WERI-Rb-1 (cell line): Measurements from ENCODE around the gene DUSP12.

Experiments used
- DNase-seq: peaks from one replicate; pipeline ENCODE4 v3.0.0-alpha.2; 2020
- H3K27ac ChIP-seq: fragments of 250-450 bp; sonication (Bioruptor Pico); 2 replicates; pipeline ENCODE4 v1.5.1; 2020; ENCODE audit warnings: mild to moderate bottlenecking, moderate library complexity
- H3K27me3 ChIP-seq: fragments of 250-450 bp; sonication (Bioruptor Pico); 2 replicates; pipeline ENCODE4 v1.5.1; 2021; ENCODE audit warnings: mild to moderate bottlenecking, low read depth, moderate library complexity; ENCODE audit not compliant: insufficient read depth, severe bottlenecking
- H3K36me3 ChIP-seq: fragments of 250-450 bp; sonication (Bioruptor Pico); 2 replicates; pipeline ENCODE4 v1.5.1; 2020; ENCODE audit warnings: mild to moderate bottlenecking, moderate library complexity
- H3K4me3 ChIP-seq: 2 replicates; pipeline ENCODE4 v1.5.1; 2011; ENCODE audit warnings: low read depth, mild to moderate bottlenecking, control low read depth, low read length
- H3K9me3 ChIP-seq: fragments of 250-450 bp; sonication (Bioruptor Pico); 2 replicates; pipeline ENCODE4 v1.5.1; 2021; ENCODE audit warnings: mild to moderate bottlenecking, moderate library complexity; ENCODE audit not compliant: severe bottlenecking
- TF ChIP-seq, protein P1 (sequence below): IDR thresholded peaks from 2 replicates; pipeline ENCODE4 v1.5.1; 2011; ENCODE audit warnings: low read depth, mild to moderate bottlenecking, control low read depth, inconsistent platforms, low read length

The DUSP12 gene

DNA sequence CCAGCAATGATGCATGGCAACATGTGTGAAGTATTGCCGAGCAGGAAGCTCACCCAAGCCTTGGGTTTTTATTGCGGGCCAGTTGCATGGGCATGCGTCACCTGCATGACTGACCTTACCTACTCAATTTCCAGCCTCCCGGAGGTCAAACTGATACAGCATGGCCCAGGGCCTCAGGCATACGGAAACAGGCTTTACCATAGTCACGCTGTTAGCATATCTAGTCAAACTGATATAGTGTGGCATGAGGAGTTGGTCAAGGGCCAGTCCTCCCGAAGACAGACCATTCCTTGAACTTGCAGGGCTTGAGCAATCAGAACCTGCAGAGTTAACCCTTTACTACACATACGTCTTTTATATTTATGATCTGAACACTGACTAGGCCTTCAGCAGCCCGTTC, 6.4 kb upstream of the DUSP12 start:
- peaks cover 96% of the 10 kb centered on the region for H3K27me3 ChIP-seq
- H3K9me3 ChIP-seq: no peaks in the 10 kb centered on the region
- H3K36me3 ChIP-seq: no peaks in the 10 kb centered on the region
- TF ChIP-seq, protein P1, sequence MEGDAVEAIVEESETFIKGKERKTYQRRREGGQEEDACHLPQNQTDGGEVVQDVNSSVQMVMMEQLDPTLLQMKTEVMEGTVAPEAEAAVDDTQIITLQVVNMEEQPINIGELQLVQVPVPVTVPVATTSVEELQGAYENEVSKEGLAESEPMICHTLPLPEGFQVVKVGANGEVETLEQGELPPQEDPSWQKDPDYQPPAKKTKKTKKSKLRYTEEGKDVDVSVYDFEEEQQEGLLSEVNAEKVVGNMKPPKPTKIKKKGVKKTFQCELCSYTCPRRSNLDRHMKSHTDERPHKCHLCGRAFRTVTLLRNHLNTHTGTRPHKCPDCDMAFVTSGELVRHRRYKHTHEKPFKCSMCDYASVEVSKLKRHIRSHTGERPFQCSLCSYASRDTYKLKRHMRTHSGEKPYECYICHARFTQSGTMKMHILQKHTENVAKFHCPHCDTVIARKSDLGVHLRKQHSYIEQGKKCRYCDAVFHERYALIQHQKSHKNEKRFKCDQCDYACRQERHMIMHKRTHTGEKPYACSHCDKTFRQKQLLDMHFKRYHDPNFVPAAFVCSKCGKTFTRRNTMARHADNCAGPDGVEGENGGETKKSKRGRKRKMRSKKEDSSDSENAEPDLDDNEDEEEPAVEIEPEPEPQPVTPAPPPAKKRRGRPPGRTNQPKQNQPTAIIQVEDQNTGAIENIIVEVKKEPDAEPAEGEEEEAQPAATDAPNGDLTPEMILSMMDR: no peak
- H3K4me3 ChIP-seq: no peak overlapping the region
- DNase-seq: no peak
- no peak overlapping the region for H3K27ac ChIP-seq

DNA sequence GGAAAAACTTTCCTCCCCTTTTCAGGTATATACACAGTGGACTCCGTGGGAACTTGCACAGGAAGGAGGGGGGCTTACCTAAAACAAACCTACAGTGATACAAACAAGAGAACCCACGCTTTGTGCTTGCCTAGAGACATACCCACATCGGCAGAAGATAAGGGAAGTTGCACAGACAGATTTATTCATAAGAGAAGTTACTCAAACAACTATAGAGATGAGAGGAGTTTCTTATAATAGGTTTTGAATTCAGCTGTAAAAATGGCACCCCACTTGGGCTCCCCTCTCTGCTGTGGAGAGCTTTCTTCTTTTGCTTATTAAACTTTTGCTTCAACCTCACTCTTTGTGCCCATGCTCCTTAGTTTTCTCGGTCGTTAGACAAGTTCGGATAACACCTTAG, 1.8 kb upstream of the DUSP12 start:
- Histone ChIP-seq H3K36me3 (peaks cover 25% of the 10 kb centered on the region), H3K27me3 (peaks cover 54% of the 10 kb centered on the region), H3K27ac (no peak overlapping the region), H3K9me3 (no peaks in the 10 kb centered on the region), H3K4me3 (no peak overlapping the region)
- TF ChIP-seq, protein P1: no peak
- DNase-seq: no peak

DNA sequence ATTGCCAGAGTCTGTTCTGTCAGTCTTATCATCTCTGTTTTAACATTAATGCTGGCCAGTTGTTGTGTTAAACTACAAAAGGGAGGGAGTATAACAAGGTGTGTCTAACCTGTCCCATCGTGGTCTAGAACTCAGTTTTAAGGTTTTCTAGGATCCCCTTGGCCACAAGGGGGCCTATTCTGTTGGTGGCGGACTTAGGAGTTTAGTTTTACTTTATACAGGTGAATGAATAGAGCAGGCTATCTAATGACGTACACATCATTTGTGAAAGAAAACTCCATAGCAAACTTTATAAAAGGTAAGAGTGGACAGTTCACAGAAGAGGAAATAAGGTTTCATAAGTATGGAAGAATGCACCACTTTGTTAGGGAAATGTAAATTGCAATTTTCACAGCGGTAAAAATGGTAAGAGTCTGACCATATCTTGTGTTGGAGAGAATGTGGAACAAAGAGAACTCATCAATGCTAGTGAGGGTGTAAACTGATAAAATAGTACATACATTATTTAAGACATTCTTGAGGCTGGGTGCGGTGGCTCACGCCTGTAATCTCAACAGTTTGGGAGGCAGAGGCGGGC, 14.0 kb downstream of the DUSP12 start:
- Histone ChIP-seq H3K36me3 (peaks cover 13% of the 10 kb centered on the region), H3K27me3 (no peaks in the 10 kb centered on the region), H3K9me3 (no peaks in the 10 kb centered on the region), H3K27ac (no peak overlapping the region), H3K4me3 (no peak overlapping the region)
- DNase-seq: no peak
- TF ChIP-seq, protein P1: peak; percentile 55

DNA sequence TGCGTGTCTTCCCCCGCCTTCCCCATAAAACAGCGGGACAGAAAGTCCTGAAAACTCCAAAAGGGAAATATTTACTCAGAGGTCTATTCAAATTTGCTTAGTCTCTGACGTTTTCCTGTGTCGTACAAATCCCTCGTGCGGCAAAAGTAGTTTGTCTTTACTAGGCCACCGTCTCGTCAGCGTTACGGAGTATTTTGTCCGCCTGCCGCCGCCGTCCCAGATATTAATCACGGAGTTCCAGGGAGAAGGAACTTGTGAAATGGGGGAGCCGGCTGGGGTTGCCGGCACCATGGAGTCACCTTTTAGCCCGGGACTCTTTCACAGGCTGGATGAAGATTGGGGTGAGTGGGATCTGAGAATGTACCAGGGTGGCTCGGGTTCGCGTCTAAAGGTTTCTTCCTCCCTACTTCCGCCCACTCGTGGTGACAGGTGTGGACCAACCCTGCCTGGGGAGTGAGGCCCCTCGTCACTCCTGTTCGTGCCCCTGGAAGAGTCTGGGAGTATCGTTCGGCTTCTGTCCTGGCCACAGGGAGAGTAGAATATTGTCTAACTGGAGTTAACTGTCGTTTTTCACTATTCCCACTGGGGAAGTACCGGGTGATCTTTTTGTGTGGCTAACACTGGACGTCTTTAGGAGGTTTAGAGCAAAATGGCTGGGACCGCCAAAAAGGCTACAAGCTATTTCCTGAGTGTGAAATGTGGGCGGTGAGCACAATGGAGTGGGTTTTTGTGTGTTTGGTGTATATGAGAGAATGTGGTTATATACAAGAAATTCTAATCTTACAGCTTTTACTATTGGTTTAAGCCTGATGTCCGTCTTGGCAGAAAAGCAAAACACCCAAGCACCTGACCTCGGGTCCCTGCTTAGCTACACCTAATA, 16.8 kb downstream of the DUSP12 start, which contains the start of gene ATF6:
TSS of gene ATF6 (plus strand) at position 219 of the 880 bp plus-strand sequence. CDS start at position 260, 41 bp downstream.
- TF ChIP-seq, protein P1: no peak
- Histone ChIP-seq H3K4me3 (peak within 1 kb of the TSS; percentile 95), H3K9me3 (no peaks in the 10 kb centered on the region), H3K27ac (peak within 1 kb of the TSS; percentile 67), H3K27me3 (no peaks in the 10 kb centered on the region), H3K36me3 (peaks cover 2% of the 10 kb centered on the region; the same call in 1 of the 2 replicates)
- peak; percentile 92 for DNase-seq

DNA sequence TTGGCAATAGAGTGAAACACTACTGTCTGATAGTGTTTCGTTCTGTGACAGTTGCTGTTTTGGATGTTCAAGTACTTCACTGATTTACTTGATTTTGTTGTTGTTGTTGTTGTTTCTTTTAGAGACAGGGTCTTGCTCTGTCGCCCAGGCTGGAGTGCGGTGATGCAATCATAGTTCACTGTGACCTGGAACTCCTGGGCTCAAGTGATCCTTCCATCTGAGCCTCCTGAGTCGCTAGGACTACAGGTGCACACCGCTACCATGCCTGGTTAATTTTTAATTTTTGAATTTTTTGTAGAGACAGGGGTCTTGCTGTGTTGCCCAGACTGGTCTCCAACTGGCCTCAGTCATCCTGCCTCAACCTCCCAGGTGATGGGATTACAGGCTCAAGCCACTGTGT, 18.9 kb downstream of the DUSP12 start:
- H3K27ac ChIP-seq: no peak overlapping the region
- no peak for DNase-seq
- TF ChIP-seq, protein P1: no peak
- no peaks in the 10 kb centered on the region for H3K27me3 ChIP-seq
- no peak overlapping the region for H3K4me3 ChIP-seq
- no peaks in the 10 kb centered on the region for H3K9me3 ChIP-seq
- peaks cover 2% of the 10 kb centered on the region; the same call in 1 of the 2 replicates for H3K36me3 ChIP-seq
